AG08396 (cell line): ENCODE results near the gene UNK.
"Not testable (repeated sequence)": the region's sequence is repeated elsewhere in the genome, so short reads cannot be mapped to it uniquely, and the experiment has no call there.

Experiments
- DNase-seq: peaks from one replicate; pipeline ENCODE4 v3.0.0; 2012; ENCODE audit warnings: low spot score, mixed read lengths

UNK gene

GRCh38 chr17:75799402-75799801 is 14.8 kb downstream of the UNK start:
- DNase-seq = no peak

DNA sequence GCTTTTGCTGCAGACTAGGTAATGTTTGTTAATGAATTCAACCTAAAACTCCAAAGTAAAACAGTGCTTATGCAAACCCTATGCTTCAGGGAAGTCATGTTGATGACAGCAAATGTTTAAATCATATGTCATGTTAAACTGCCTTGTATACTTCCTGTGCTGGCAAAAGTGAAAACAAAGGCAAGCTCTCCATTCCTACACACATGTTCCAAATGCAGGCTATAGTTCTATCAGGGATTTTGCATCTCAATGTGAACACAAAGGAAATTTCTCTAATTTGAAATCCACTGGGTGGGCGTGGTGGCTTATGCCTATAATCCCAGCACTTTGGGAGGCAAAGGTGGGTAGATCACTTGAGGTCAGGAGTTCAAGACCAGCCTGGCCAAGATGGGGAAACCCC is 19.3 kb downstream of the UNK start:
- no peak for DNase-seq

DNA sequence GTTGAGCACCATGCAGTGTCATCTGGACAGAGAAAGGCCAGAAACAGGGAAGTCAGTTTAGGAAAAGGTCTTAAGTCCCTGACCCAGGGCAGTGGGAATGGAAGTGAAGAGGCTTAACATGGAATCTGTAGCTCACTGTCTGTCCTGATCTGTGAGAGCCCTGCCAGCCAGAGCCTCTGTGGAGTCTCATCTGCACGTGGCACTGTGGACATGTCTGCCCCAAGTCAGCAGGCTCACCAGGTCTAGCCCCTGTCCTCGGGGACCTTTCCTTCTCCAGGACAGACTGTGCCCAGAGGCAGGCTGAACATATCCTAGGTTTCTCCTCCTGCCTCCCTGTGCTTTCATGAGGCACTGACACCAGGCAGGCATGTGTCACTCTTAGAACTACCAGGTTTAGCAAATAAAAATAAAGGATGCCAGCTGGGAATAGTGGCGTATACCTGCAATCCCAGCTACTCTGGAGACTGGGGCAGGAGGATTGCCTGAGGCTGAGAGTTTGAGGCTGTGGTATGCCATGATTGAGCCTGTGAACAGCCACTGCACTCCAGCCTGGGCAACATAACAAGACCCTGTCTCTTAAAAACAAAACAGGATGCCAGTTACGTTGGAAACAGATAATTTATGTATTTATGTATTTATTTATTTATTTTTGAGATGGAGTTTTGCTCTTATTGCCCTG is 22.4 kb downstream of the UNK start:
- no peak for DNase-seq

- no peak for DNase-seq
These were observed 23.3 kb downstream of the UNK start for GRCh38 chr17:75807861-75808260.

- DNase-seq = no peak
These were observed 23.9 kb downstream of the UNK start for GRCh38 chr17:75808549-75808904.

GRCh38 chr17:75808905-75809621 is 24.5 kb downstream of the UNK start:
- no peak for DNase-seq

DNA sequence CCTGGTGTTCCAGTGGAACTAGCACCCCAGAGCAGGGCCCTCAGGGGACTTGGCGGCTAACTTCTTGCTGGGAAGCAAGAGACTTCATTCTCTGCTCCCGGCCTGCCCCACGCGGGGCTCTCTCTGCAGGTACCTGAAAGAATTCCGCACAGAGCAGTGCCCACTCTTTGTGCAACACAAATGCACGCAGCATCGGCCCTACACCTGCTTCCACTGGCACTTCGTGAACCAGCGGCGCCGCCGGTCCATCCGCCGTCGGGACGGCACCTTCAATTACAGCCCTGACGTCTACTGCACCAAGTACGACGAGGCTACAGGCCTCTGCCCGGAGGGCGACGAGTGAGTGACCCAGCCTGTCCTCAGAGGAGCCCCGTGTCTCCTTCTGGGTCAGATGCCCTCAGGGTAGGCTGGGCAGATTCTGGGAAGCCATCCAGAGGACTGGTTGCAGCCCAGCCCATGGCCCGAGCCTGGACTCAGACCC is 25.1 kb downstream of the UNK start:
- DNase-seq = no peak

GRCh38 chr17:75810216-75810615 is 25.6 kb downstream of the UNK start:
- no peak for DNase-seq

GRCh38 chr17:75810756-75811155 is 26.1 kb downstream of the UNK start:
- not testable (repeated sequence) for DNase-seq

DNA sequence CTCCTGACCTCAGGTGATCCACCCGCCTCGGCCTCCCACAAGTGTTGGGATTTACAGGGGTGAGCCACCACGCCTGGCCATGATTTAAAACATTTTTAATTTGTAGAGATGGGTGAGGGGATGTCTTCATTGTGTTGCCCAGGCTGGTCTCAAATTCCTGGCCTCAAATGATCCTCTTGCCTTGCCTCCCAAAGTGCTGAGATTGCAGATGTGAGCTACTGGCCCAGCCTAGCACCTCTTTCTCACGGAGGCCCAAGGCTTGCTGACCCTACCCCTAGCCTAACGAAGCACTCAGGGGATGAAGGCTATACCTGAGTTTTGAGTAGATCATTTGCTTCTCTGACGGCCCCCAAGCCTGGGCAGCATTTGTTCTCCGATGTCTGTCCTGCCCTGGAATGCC is 26.6 kb downstream of the UNK start:
- no peak for DNase-seq

- DNase-seq = no peak
These were observed 27.7 kb downstream of the UNK start for GRCh38 chr17:75812096-75813013.

DNA sequence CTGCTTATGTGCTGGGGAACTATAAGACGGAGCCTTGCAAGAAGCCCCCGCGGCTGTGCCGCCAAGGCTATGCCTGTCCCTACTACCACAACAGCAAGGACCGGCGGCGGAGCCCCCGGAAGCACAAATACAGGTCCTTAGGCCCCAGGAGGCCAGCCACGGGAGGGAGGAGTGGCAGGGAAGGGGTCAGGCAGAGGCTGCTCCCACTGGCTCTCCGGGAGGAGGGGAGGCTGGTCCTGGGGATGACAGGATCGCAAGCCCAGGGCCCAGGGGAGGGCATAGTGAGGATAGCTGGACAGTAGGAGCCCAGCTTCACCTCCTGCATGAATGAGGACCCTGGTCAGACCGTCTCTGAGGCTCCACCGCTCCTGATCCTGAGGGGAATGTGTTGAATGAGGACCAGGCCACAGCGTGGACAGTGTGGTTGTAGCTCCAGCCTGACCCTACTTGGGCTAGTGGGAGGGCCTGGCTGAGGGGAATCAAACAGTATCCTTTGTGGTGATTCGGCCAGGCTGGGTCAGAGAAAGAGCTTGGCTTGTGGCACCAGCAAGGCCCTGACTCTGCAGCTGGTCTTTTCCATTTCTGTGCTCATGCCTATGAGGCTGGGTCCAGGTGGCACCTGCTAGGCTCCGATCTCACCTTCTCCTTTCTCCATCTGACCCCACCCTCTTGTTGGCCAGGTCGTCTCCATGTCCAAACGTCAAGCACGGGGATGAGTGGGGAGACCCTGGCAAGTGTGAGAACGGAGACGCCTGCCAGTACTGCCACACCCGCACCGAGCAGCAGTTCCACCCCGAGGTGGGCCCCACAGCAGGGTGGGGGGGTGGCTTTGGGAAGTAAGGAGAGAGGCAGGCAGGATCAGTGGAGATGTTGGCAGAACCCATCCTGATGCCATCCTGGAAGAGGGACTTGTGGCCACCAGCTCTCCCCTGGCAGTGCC is 28.7 kb downstream of the UNK start:
- DNase-seq = no peak

- DNase-seq = no peak
These were observed 29.4 kb downstream of the UNK start for GRCh38 chr17:75814021-75814395.

DNA sequence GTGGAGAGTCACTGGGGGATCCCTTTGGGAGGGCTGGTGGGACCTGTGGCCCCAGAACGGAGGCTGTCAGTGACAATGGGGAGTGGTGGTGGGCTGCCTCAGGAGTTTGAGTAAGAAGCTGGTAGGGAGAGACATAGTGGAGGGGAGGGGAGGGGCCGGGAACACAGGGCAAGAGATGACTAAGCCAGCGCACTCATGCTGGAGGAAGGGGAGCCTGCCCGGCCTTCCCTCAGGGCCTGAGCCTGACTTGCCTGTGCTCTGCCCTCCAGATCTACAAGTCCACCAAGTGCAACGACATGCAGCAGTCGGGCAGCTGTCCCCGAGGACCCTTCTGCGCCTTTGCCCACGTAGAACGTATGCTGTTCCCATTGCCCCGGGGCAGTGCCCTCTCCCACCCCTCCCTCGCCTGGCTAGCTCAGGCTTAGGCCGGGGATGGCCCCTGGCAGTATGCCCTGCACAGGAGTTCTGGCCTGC is 30.3 kb downstream of the UNK start:
- DNase-seq = peak; percentile 56

- DNase-seq = no peak
These were observed 30.8 kb downstream of the UNK start for GRCh38 chr17:75815399-75815798.

DNA sequence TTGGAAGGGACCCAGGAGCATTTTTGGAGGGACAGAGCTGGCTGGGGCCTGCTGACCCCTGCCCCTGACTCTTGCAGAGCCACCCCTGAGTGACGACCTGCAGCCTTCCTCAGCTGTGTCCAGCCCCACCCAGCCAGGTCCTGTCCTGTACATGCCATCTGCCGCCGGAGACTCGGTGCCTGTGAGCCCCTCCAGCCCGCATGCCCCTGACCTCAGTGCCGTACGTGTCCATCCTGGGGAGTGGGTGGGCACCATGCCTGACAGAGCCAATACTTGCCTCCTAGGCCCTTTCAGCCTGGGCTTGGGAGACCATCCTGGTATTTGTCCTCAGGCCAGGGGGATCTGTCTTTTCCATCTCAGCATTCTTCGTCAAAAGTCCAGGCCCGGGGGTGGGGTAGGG is 32.1 kb downstream of the UNK start:
- DNase-seq = no peak

GRCh38 chr17:75817571-75817970 is 33.0 kb downstream of the UNK start:
- DNase-seq = no peak

GRCh38 chr17:75818326-75818885 is 33.8 kb downstream of the UNK start:
- no peak for DNase-seq

DNA sequence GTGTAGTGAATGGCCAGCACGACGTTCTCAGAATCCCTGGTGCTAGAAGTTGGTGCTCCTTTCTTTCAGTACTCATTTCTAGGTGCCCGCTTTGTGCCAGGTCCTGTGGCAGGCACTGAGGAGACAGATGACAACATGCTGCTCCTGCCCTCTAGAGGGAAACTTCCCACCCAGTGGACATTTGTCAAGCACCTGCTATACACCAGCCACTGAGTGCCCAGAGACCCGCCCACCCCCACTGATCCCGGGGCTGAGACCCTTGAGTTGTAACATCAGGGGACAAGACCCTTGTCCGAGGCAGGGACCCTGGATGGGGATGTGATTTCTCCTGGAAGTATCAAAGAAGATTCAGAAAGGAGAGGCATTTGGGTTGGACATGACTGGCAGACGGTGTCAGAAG is 34.5 kb downstream of the UNK start:
- DNase-seq = no peak

DNA sequence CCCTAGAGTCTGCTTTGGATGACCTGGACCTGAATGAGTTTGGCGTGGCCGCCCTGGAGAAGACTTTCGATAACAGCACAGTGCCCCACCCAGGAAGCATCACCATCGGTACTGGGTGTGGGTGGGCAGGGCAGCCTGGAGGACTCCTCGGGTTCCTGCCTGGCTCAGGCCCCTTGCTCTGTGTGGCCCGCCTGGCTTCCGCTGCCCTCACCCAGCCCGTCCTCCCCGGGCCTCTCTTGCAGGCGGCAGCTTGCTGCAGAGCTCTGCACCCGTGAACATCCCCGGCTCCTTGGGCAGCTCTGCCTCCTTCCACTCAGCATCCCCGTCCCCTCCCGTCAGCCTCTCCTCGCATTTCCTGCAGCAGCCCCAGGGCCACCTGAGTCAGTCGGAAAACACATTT is 35.1 kb downstream of the UNK start:
- DNase-seq = no peak
